ENCODE data around the gene SERPINA1. TPM values are rescaled to one million over a fixed set of nuclear protein-coding genes. Genes with fewer than 3 reads are reported as not detected.
"Not testable (repeated sequence)": the region's sequence is repeated elsewhere in the genome, so short reads cannot be mapped to it uniquely, and the experiment has no call there.

The SERPINA1 gene
- total RNA-seq, 8 experiments from 2014 or later: 0.22 to 1.9 (median 0.87) TPM; not detected in 1

- ATAC-seq (replicated peaks in 6 of 8): no peak
- in situ Hi-C loops (cut with MboI; ENCODE audit: low pct_unique_long_range_greater_than_20kb in 2 of 9, low sequenced_read_pairs in 9 of 9, unreplicated experiment in 9 of 9): no loop called here
- H3K4me3 ChIP-seq: no peak overlapping the region
- H3K27ac ChIP-seq: no peak overlapping the region
- 0 to 92% (median 58%) methylated on average over 1 of the region's 1 CpG; no CpG with 5 or more reads in 1 of the 10 experiments for WGBS, 10 experiments
- H3K4me1 ChIP-seq (replicated peaks in 1 of 2): peaks cover 0 to 2% of the 10 kb centered on the region in 2 donors
Observed at GRCh38 chr14:94357166-94357565, 31.2 kb downstream of the SERPINA1 start.

GRCh38 chr14:94356379-94357056, 31.9 kb downstream of the SERPINA1 start:
- in situ Hi-C loops (cut with MboI; ENCODE audit: low pct_unique_long_range_greater_than_20kb in 2 of 9, low sequenced_read_pairs in 9 of 9, unreplicated experiment in 9 of 9): no loop called here
- WGBS, 10 experiments: 56 to 100% (median 92%) methylated on average over 1 to 5 of the region's 5 CpGs; no CpG with 5 or more reads in 2 of the 10 experiments

GRCh38 chr14:94355191-94355794, 33.1 kb downstream of the SERPINA1 start:
- Histone ChIP-seq H3K4me3 (no peak overlapping the region), H3K4me1 (replicated peaks in 1 of 2) (peaks cover 0 to 2% of the 10 kb centered on the region in 2 donors), H3K27ac (no peak overlapping the region)
- peak in 7 of 8 experiments; percentile 29 to 94 (median 59) for ATAC-seq (replicated peaks in 6 of 8)
- in situ Hi-C loops (cut with MboI; ENCODE audit: low pct_unique_long_range_greater_than_20kb in 2 of 9, low sequenced_read_pairs in 9 of 9, unreplicated experiment in 9 of 9): no loop called here
- WGBS, 10 experiments: 0 to 61% (median 27%) methylated on average over 1 to 6 of the region's 15 CpGs; no CpG with 5 or more reads in 2 of the 10 experiments

More at GRCh38 chr14:94356379-94357056, 31.9 kb downstream of the SERPINA1 start:
- no peak overlapping the region for H3K4me3 ChIP-seq
- peaks cover 0 to 2% of the 10 kb centered on the region in 2 donors for H3K4me1 ChIP-seq (replicated peaks in 1 of 2)
- no peak overlapping the region for H3K27ac ChIP-seq
- no peak for ATAC-seq (replicated peaks in 6 of 8)

- Histone ChIP-seq H3K4me3 (no peak overlapping the region), H3K4me1 (replicated peaks in 1 of 2) (peaks cover 0 to 2% of the 10 kb centered on the region in 2 donors), H3K27ac (no peak overlapping the region)
- in situ Hi-C loops (cut with MboI; ENCODE audit: low pct_unique_long_range_greater_than_20kb in 2 of 9, low sequenced_read_pairs in 9 of 9, unreplicated experiment in 9 of 9): no loop called here
- 88 to 100% (median 100%) methylated on average over 1 to 3 of the region's 3 CpGs; no CpG with 5 or more reads in 3 of the 10 experiments for WGBS, 10 experiments
- ATAC-seq (replicated peaks in 6 of 8): no peak
Observed at GRCh38 chr14:94354638-94355185, 33.7 kb downstream of the SERPINA1 start.

GRCh38 chr14:94354190-94354589, 34.2 kb downstream of the SERPINA1 start:
- in situ Hi-C loops (cut with MboI; ENCODE audit: low pct_unique_long_range_greater_than_20kb in 2 of 9, low sequenced_read_pairs in 9 of 9, unreplicated experiment in 9 of 9): not testable (repeated sequence)

DNA sequence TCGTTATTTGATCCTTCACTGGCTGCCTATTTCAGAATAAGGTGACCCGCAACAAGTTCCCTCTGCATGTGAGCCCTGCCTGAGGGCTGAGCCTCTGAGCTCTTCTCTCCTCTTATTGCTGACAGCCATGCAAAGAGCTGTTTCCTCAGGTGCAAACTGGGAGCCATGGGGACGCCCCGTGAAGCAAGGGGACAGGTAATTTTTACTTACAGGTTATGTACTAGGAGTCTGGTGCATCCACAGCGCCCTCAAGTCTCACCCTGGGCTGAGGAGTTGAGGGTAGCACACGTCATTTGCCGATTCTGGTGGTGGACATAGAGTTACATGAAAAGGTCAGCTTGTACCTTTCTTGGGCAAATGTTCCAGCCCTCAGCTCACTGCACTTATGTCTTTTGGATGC, 39.1 kb downstream of the SERPINA1 start:
- in situ Hi-C loops (cut with MboI; ENCODE audit: low pct_unique_long_range_greater_than_20kb in 2 of 9, low sequenced_read_pairs in 9 of 9, unreplicated experiment in 9 of 9): no loop called here
- WGBS, 10 experiments: 50 to 100% (median 74%) methylated on average over 2 to 7 of the region's 7 CpGs; no CpG with 5 or more reads in 4 of the 10 experiments

More at GRCh38 chr14:94354190-94354589, 34.2 kb downstream of the SERPINA1 start:
- WGBS, 10 experiments: 67 to 100% (median 94%) methylated on average over 1 to 7 of the region's 8 CpGs; no CpG with 5 or more reads in 2 of the 10 experiments
- not testable (repeated sequence) for H3K27ac ChIP-seq; ATAC-seq (replicated peaks in 6 of 8); H3K4me1 ChIP-seq (replicated peaks in 1 of 2); H3K4me3 ChIP-seq

GRCh38 chr14:94348836-94349235, 39.6 kb downstream of the SERPINA1 start:
- no peak overlapping the region for H3K4me3 ChIP-seq
- no peak for ATAC-seq (replicated peaks in 6 of 8)
- in situ Hi-C loops (cut with MboI; ENCODE audit: low pct_unique_long_range_greater_than_20kb in 2 of 9, low sequenced_read_pairs in 9 of 9, unreplicated experiment in 9 of 9): no loop called here

More for the DNA sequence above, 39.1 kb downstream of the SERPINA1 start:
- no peak for ATAC-seq (replicated peaks in 6 of 8)
- Histone ChIP-seq H3K4me3 (no peak overlapping the region), H3K27ac (no peak overlapping the region), H3K4me1 (replicated peaks in 1 of 2) (no peaks in the 10 kb centered on the region)

DNA sequence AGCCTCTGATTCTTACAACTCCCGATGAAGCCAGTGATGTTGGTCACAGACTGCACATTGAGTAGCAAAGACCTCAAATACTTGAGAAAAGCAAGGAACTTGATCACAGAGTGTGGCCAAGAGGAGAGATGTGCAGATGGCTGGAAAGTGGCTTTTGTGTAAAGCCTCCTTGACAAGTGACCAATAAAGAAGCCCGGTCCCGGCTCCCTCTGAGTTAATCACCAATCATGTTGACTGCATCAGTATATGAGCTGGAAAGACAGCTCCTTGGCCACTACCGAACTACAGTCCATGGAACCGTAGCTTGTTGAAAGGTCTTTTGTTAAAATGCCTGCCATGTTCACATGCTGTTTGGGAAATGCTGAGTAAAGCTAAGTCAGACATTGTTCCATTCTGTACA, 41.6 kb downstream of the SERPINA1 start:
- ATAC-seq (replicated peaks in 6 of 8): no peak
- in situ Hi-C loops (cut with MboI; ENCODE audit: low pct_unique_long_range_greater_than_20kb in 2 of 9, low sequenced_read_pairs in 9 of 9, unreplicated experiment in 9 of 9): no loop called here
- Histone ChIP-seq H3K27ac (no peak overlapping the region), H3K4me3 (no peak overlapping the region), H3K4me1 (replicated peaks in 1 of 2) (no peaks in the 10 kb centered on the region)
- WGBS, 10 experiments: 67 to 93% (median 80%) methylated on average over 1 to 5 of the region's 5 CpGs; no CpG with 5 or more reads in 3 of the 10 experiments

More at GRCh38 chr14:94348836-94349235, 39.6 kb downstream of the SERPINA1 start:
- Histone ChIP-seq H3K4me1 (replicated peaks in 1 of 2) (no peaks in the 10 kb centered on the region), H3K27ac (no peak overlapping the region)

- ATAC-seq (replicated peaks in 6 of 8); in situ Hi-C loops (cut with MboI; ENCODE audit: low pct_unique_long_range_greater_than_20kb in 2 of 9, low sequenced_read_pairs in 9 of 9, unreplicated experiment in 9 of 9); H3K4me1 ChIP-seq (replicated peaks in 1 of 2); H3K27ac ChIP-seq; H3K4me3 ChIP-seq: not testable (repeated sequence)
- 40 to 100% (median 75%) methylated on average over 1 to 3 of the region's 24 CpGs; no CpG with 5 or more reads in 5 of the 10 experiments for WGBS, 10 experiments
Observed at GRCh38 chr14:94346065-94346786, 42.2 kb downstream of the SERPINA1 start.

DNA sequence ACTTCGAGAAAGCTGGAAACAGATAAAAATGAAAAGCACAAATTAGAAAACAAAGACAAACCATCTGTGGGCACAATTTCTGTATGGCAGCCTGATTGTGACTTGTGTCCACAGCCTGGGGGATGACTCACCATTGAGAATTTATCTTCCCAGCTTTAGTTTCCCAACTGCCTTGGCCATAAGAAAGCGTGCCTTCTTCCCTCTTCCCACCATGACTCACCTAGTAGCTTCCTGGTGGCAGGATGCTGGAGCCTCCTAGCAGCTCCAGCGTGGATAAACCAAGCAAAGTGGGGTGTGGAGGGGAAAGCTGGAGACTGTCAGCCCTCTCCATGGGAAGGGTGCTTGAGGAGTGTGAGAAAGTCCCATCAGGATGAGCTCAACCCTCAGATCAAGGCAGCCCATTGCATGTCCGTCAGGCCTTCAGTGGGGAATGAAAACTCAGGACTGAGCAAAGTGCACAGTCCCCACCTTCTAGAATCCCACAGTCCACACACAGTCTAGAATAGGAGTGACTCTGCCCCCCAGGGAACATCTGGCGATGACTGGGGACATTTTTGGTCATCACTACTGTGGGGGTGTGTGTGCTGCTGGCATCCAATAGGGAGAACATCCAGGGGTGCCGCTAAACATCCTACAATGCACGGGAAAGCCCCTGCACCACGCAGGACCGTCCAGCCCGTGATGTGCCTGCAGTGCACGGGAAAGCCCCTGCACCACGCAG, 42.9 kb downstream of the SERPINA1 start:
- 4 to 80% (median 60%) methylated on average over 1 to 3 of the region's 12 CpGs; no CpG with 5 or more reads in 2 of the 10 experiments for WGBS, 10 experiments
- Histone ChIP-seq H3K27ac (no peak overlapping the region), H3K4me1 (replicated peaks in 1 of 2) (no peaks in the 10 kb centered on the region), H3K4me3 (no peak overlapping the region)
- peak in 5 of 8 experiments; percentile 9 to 50 (median 25) for ATAC-seq (replicated peaks in 6 of 8)
- in situ Hi-C loops (cut with MboI; ENCODE audit: low pct_unique_long_range_greater_than_20kb in 2 of 9, low sequenced_read_pairs in 9 of 9, unreplicated experiment in 9 of 9): no loop called here

DNA sequence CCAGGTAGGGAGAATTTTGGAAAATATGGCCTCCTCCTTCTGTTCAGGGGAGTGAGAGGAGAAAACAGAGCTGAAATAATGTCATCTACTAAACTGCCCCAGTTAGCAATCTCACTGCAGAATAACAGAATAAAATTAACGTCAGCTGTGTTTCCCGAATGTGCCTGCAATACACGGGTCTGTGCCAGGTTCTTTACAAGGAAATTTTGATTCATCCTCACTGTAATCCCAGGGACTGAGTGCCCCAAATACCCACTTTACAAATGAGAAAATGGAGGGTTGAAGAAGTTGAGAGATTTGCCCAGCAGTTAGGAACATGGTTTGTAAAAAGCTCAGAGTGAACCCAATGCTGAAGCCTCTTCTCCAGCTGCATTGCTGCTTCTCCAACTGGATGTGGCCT, 44.0 kb downstream of the SERPINA1 start:
- no peak overlapping the region for H3K27ac ChIP-seq
- no peaks in the 10 kb centered on the region for H3K4me1 ChIP-seq (replicated peaks in 1 of 2)
- no peak for ATAC-seq (replicated peaks in 6 of 8)
- 43 to 100% (median 80%) methylated on average over 2 to 3 of the region's 3 CpGs for WGBS, 10 experiments
- in situ Hi-C loops (cut with MboI; ENCODE audit: low pct_unique_long_range_greater_than_20kb in 2 of 9, low sequenced_read_pairs in 9 of 9, unreplicated experiment in 9 of 9): no loop called here
- no peak overlapping the region for H3K4me3 ChIP-seq

DNA sequence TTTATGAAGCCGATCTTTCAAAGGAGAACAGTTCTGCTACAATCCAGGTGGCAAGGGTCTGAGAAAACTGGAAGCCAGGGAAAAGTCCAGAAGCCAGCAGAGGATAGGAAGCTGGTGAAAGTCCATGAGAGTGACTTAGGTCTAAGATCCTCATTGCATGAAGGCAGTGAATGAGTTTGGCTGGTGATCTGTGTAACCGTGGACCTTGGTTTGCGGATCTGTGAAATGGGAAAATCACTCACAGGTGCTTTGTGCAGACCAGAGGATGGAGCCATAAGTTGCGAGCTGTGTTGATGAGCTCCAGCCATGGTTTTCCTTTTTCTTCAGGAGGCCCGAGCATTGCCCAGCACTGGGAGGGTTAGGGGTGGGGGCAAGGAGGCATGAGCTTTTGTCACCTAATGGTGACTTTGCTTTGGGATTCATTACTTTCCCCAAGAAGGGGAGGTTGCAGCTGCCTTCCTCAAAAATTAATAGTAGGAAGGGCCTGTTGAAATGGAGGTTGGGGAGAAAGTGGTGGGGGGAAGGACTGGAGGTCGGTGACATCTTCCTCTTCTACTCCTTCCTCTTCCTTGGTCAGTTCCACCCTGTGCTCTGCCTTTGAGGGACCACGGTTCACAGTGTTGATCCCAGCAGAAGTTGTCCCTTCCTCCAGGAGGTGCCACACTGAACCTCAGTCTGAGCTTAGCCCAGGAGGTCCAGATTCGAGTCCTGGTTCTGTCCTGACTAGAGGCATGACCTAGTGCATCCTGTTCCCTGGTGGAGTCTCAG, 45.0 kb downstream of the SERPINA1 start:
- WGBS, 10 experiments: 17 to 100% (median 84%) methylated on average over 1 to 6 of the region's 8 CpGs; no CpG with 5 or more reads in 1 of the 10 experiments
- no peak for ATAC-seq (replicated peaks in 6 of 8)
- H3K4me3 ChIP-seq: no peak overlapping the region
- H3K4me1 ChIP-seq (replicated peaks in 1 of 2): no peaks in the 10 kb centered on the region
- in situ Hi-C loops (cut with MboI; ENCODE audit: low pct_unique_long_range_greater_than_20kb in 2 of 9, low sequenced_read_pairs in 9 of 9, unreplicated experiment in 9 of 9): no loop called here
- no peak overlapping the region for H3K27ac ChIP-seq

Measured in motor neuron (in vitro differentiated cells).